SU-DHL-6 (cell line): ENCODE results near the gene OSGEPL1.

Source experiments
- H2AFZ ChIP-seq: fragments of 200-600 bp; sonication (generic); 2 replicates; pipeline ENCODE4 v1.6.1; 2014; ENCODE audit warnings: low read depth, mild to moderate bottlenecking, moderate library complexity, mixed read lengths, antibody characterized with exemption, low read length; ENCODE audit not compliant: severe bottlenecking
- H3F3A ChIP-seq: fragments of 200-600 bp; shearing (Covaris generic); 2 replicates; pipeline ENCODE4 v1.6.0; 2016; ENCODE audit warnings: antibody characterized with exemption, mild to moderate bottlenecking; ENCODE audit not compliant: insufficient read depth
- H3K27ac ChIP-seq: fragments of 200-600 bp; sonication (generic); 2 replicates; pipeline ENCODE4 v1.5.1; 2016; ENCODE audit warnings: low read depth, mild to moderate bottlenecking, low read length, moderate library complexity, mixed read lengths
- H3K27me3 ChIP-seq: fragments of 200-600 bp; sonication (generic), shearing (Covaris generic); 2 replicates; pipeline ENCODE4 v1.6.0; 2014; ENCODE audit warnings: mild to moderate bottlenecking, low read length
- H3K36me3 ChIP-seq: fragments of 200-600 bp; sonication (generic); 2 replicates; pipeline ENCODE4 v1.6.1; 2014; ENCODE audit warnings: mild to moderate bottlenecking, low read length, mixed read lengths
- H3K4me2 ChIP-seq: fragments of 300-600, 200-600 bp; shearing (Covaris generic), sonication (generic); 2 replicates; pipeline ENCODE4 v1.6.0; 2014; ENCODE audit warnings: low read length, low read depth, mild to moderate bottlenecking; ENCODE audit not compliant: poor library complexity, severe bottlenecking
- H3K4me3 ChIP-seq: fragments of 200-600 bp; sonication (generic); 2 replicates; pipeline ENCODE4 v1.5.1; 2014; ENCODE audit warnings: antibody characterized with exemption, low read length, mild to moderate bottlenecking, mixed read lengths; ENCODE audit not compliant: insufficient read depth, poor library complexity, severe bottlenecking
- H3K79me2 ChIP-seq: fragments of 200-600 bp; sonication (generic); 2 replicates; pipeline ENCODE4 v1.6.1; 2014; ENCODE audit warnings: mild to moderate bottlenecking, low read length, moderate library complexity; ENCODE audit not compliant: insufficient read depth
- H3K9ac ChIP-seq: fragments of 200-600 bp; sonication (generic); 2 replicates; pipeline ENCODE4 v1.7.0; 2014; ENCODE audit warnings: mild to moderate bottlenecking, low read length
- H3K9me2 ChIP-seq: fragments of 200-600 bp; sonication (generic); replicated peaks from 2 replicates; pipeline ENCODE4 v1.6.1; 2014; ENCODE audit warnings: low read length; ENCODE audit not compliant: insufficient read depth
- H3K9me3 ChIP-seq: fragments of 200-600 bp; sonication (generic); 2 replicates; pipeline ENCODE4 v1.6.1; 2014; ENCODE audit warnings: low read length, mixed read lengths; ENCODE audit not compliant: insufficient read depth
- H4K20me1 ChIP-seq: fragments of 200-600 bp; sonication (generic); 2 replicates; pipeline ENCODE4 v1.6.1; 2014; ENCODE audit warnings: low read depth, mild to moderate bottlenecking, antibody characterized with exemption, low read length, moderate library complexity, mixed read lengths
- EZH2phosphoT487 ChIP-seq: fragments of 200-600 bp; sonication (generic), shearing (Covaris generic); conservative IDR thresholded peaks from 2 replicates; pipeline ENCODE4 v1.6.1; 2018; ENCODE audit warnings: mild to moderate bottlenecking, antibody characterized with exemption, low read length, moderate library complexity, mixed read lengths
- TF ChIP-seq, protein P1 (sequence below): fragments of 200-600 bp; sonication (generic); IDR thresholded peaks from one replicate; pipeline ENCODE4 v1.5.1; 2017; ENCODE audit warnings: antibody characterized with exemption, mild to moderate bottlenecking, low read length, moderate library complexity; ENCODE audit not compliant: insufficient read depth, poor library complexity, severe bottlenecking

The OSGEPL1 gene

DNA sequence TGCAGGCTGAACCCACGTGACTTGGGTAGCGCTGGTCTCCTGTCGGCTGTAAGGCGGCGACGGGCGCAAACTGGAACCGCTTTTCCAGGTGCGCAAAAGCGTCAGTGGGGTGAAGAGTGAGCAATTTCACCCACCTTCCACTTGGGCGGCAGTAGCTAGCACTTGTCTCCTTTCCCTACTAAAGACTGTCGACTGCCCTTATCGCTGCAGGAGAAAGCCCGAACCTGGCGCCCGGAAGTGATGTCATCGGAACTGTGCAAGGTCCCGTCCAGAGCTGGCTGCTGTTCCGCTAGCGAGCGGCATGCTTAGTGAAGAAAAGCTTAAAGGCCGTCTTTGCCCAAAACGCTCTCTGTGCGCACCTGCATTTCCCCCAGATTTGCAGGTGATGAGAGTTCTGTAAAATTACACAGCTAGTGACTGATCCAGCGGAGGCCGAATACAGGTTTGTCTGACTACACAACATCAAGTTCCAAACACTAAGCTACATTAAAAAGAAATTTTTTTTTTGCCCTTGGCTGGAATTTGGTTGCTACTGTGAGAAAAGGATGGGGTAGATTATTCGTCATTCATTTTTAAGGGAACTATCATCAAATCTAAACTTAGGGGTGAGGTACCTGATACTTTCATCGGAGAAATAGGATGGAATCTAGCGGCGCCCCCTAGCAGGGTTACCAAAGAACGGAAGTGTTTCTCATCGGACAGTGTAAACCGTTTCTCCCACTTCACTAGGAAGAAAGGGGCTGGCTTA is at the start of gene OSGEPL1:
Gene OSGEPL1 (minus strand): TSS at position 242 of the 748 bp plus-strand sequence. CDS start 1,152 bp downstream, outside the sequence.
- Histone ChIP-seq H3K9me2 (no peaks in the 10 kb centered on the region), H4K20me1 (no peaks in the 10 kb centered on the region), H3K9ac (peak within 1 kb of the TSS; percentile 92), H3K4me3 (peak within 1 kb of the TSS; percentile 86), H3K27me3 (no peaks in the 10 kb centered on the region), H3K4me2 (peak within 1 kb of the TSS; percentile 98), H3K27ac (peak within 1 kb of the TSS; percentile 98), H3K79me2 (peaks cover 8% of the 10 kb centered on the region; the same call in 1 of the 2 replicates), H3F3A (peaks cover 39% of the 10 kb centered on the region), H2AFZ (peak within 1 kb of the TSS; percentile 90), H3K36me3 (peaks cover 5% of the 10 kb centered on the region; the same call in 1 of the 2 replicates), H3K9me3 (no peaks in the 10 kb centered on the region)
- TF ChIP-seq EZH2phosphoT487 = no peak
- TF ChIP-seq, protein P1, sequence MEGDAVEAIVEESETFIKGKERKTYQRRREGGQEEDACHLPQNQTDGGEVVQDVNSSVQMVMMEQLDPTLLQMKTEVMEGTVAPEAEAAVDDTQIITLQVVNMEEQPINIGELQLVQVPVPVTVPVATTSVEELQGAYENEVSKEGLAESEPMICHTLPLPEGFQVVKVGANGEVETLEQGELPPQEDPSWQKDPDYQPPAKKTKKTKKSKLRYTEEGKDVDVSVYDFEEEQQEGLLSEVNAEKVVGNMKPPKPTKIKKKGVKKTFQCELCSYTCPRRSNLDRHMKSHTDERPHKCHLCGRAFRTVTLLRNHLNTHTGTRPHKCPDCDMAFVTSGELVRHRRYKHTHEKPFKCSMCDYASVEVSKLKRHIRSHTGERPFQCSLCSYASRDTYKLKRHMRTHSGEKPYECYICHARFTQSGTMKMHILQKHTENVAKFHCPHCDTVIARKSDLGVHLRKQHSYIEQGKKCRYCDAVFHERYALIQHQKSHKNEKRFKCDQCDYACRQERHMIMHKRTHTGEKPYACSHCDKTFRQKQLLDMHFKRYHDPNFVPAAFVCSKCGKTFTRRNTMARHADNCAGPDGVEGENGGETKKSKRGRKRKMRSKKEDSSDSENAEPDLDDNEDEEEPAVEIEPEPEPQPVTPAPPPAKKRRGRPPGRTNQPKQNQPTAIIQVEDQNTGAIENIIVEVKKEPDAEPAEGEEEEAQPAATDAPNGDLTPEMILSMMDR = no peak

GRCh38 chr2:189803431-189803830 is 40.8 kb upstream of the OSGEPL1 start:
- Histone ChIP-seq H4K20me1 (peaks cover 5% of the 10 kb centered on the region; the same call in 1 of the 2 replicates), H3K27me3 (no peaks in the 10 kb centered on the region), H3K9me3 (no peaks in the 10 kb centered on the region), H3K79me2 (peaks cover 35% of the 10 kb centered on the region), H3K36me3 (peaks cover 59% of the 10 kb centered on the region), H3K9ac (no peak overlapping the region), H3K9me2 (no peaks in the 10 kb centered on the region), H3K4me3 (no peak overlapping the region), H2AFZ (no peak overlapping the region), H3K27ac (no peak overlapping the region), H3K4me2 (no peak overlapping the region), H3F3A (0 out of 2 replicates have a peak, but pooled peaks cover 1% of the 10 kb centered on the region)
- TF ChIP-seq EZH2phosphoT487 = no peak
- TF ChIP-seq, protein P1 = no peak

DNA sequence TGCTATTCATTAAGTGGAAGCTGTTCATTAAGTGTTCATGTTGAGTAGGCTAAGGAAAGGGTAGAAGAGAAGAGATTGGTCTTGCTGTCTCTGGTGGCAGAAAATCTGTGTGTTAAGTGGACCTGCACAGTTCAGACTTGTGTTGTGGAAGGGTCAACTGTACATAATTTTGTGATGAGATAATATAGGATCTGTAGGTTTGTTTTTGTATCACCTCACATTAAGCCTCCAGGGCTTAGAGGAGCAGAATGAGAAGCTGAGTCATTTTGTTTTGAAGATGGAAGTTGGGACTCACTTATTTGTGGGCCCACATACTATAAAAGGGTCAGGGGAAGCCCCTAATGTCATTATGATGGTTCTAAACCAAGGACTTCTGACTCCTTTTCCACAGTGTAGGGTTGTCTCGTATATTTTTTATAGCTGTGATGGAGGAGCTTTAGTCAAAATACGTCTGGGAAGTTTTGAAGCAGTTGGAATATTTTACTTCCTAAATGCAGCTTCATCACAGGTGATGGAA is 39.9 kb upstream of the OSGEPL1 start:
- Histone ChIP-seq H3K9me3 (no peaks in the 10 kb centered on the region), H3K79me2 (peaks cover 34% of the 10 kb centered on the region), H3F3A (0 out of 2 replicates have a peak, but pooled peaks cover 4% of the 10 kb centered on the region), H3K4me2 (no peak overlapping the region), H3K9ac (no peak overlapping the region), H3K9me2 (no peaks in the 10 kb centered on the region), H3K36me3 (peaks cover 54% of the 10 kb centered on the region), H4K20me1 (peaks cover 5% of the 10 kb centered on the region; the same call in 1 of the 2 replicates), H3K27me3 (no peaks in the 10 kb centered on the region), H2AFZ (no peak overlapping the region), H3K27ac (no peak overlapping the region), H3K4me3 (no peak overlapping the region)
- no peak for TF ChIP-seq EZH2phosphoT487
- TF ChIP-seq, protein P1 = no peak
